Neural progenitor cell (in vitro differentiated cells): ENCODE results near the gene FGD4.

Experiments used
- CTCF ChIP-seq: fragments of 200-600 bp; sonication (generic); IDR thresholded peaks from 2 replicates; pipeline ENCODE4 v1.5.1; 2017; ENCODE audit warnings: antibody characterized with exemption, mild to moderate bottlenecking
- EZH2 ChIP-seq: fragments of 200-600 bp; sonication (generic); IDR thresholded peaks from 2 replicates; pipeline ENCODE4 v1.6.1; 2017; ENCODE audit warnings: antibody characterized with exemption, mild to moderate bottlenecking, moderate library complexity
- EZH2phosphoT487 ChIP-seq: fragments of 200-600 bp; sonication (generic); IDR thresholded peaks from 2 replicates; pipeline ENCODE4 v1.6.1; 2017; ENCODE audit warnings: antibody characterized with exemption

GRCh38 chr12:32462908-32463307 lies 63.5 kb downstream of the FGD4 start:
- TF ChIP-seq CTCF (no peak), EZH2 (no peak), EZH2phosphoT487 (no peak)
